Osteoblast (primary cell): ENCODE measurements around the gene CLOCK. TPM values are rescaled to one million over a fixed set of nuclear protein-coding genes. Genes with fewer than 3 reads are reported as not detected.

Experiments used
- DNase-seq: peaks from one replicate; pipeline ENCODE4 v3.0.0; 2011; ENCODE audit warnings: low spot score, mixed read lengths; ENCODE audit not compliant: insufficient read length; ENCODE audit errors: missing footprints
- H2AFZ ChIP-seq: 2 replicates; pipeline ENCODE4 v1.6.0; 2011; ENCODE audit warnings: mild to moderate bottlenecking, low read length
- H3K27ac ChIP-seq: 2 replicates; pipeline ENCODE4 v1.5.1; 2011; ENCODE audit warnings: mild to moderate bottlenecking, low read depth, low read length, moderate library complexity
- H3K27me3 ChIP-seq: 2 replicates; pipeline ENCODE4 v1.6.0; 2012; ENCODE audit warnings: mild to moderate bottlenecking, control low read depth, inconsistent platforms, low read length, moderate library complexity; ENCODE audit not compliant: insufficient read depth
- H3K36me3 ChIP-seq: 2 replicates; pipeline ENCODE4 v1.5.1; 2011; ENCODE audit warnings: mild to moderate bottlenecking, low read length, control low read depth, moderate library complexity; ENCODE audit not compliant: insufficient read depth
- H3K4me1 ChIP-seq: 2 replicates; pipeline ENCODE4 v1.5.1; 2011; ENCODE audit warnings: mild to moderate bottlenecking, low read length, control low read depth, moderate library complexity; ENCODE audit not compliant: insufficient read depth
- H3K4me2 ChIP-seq: 2 replicates; pipeline ENCODE4 v1.6.0; 2011; ENCODE audit warnings: mild to moderate bottlenecking, low read length; ENCODE audit not compliant: insufficient read depth
- H3K4me3 ChIP-seq: fragments of 200-600 bp; sonication (generic); 3 replicates; pipeline ENCODE4 v1.5.1; 2012; ENCODE audit warnings: mild to moderate bottlenecking, low read length, inconsistent platforms; ENCODE audit not compliant: insufficient read depth
- H3K79me2 ChIP-seq: 2 replicates; pipeline ENCODE4 v1.6.0; 2012; ENCODE audit warnings: mild to moderate bottlenecking, low read length, control low read depth, inconsistent platforms; ENCODE audit not compliant: insufficient read depth
- H3K9me3 ChIP-seq: 2 replicates; pipeline ENCODE4 v1.5.1; 2011; ENCODE audit warnings: low read depth, low read length, control low read depth
- H4K20me1 ChIP-seq: 2 replicates; pipeline ENCODE4 v1.6.0; 2012; ENCODE audit warnings: mild to moderate bottlenecking, low read length, control low read depth; ENCODE audit not compliant: insufficient read depth
- CTCF ChIP-seq: IDR thresholded peaks from 2 replicates; pipeline ENCODE4 v1.5.1; 2011; ENCODE audit warnings: mild to moderate bottlenecking, low read depth, low read length, moderate library complexity; ENCODE audit errors: extremely low read depth
- small RNA-seq: library from RNA; depleted of rRNA; stranded (forward); fragments of <200 nt; gene quantifications from one replicate; pipeline ENCODE3, GENCODE V24; 2012
- total RNA-seq: library from RNA; depleted of rRNA; stranded (reverse); fragments of >200 nt; gene quantifications from 2 replicates; pipeline ENCODE4 v1.2.3, GENCODE V29; 2012

Gene CLOCK
- total RNA-seq, 1 donor: 34.4 TPM

GRCh38 chr4:55380576-55380975 is 166.1 kb downstream of the CLOCK start:
- Histone ChIP-seq H4K20me1 (no peaks in the 10 kb centered on the region), H3K27me3 (no peaks in the 10 kb centered on the region), H3K4me3 (no peak overlapping the region), H2AFZ (no peak overlapping the region), H3K9me3 (no peaks in the 10 kb centered on the region), H3K27ac (no peak overlapping the region), H3K4me2 (no peak overlapping the region), H3K36me3 (no peaks in the 10 kb centered on the region), H3K79me2 (no peaks in the 10 kb centered on the region), H3K4me1 (peaks cover 6% of the 10 kb centered on the region)
- TF ChIP-seq CTCF: no peak
- DNase-seq: no peak

- TF ChIP-seq CTCF: no peak
- Histone ChIP-seq H2AFZ (no peak overlapping the region), H3K27ac (no peak overlapping the region), H3K79me2 (no peaks in the 10 kb centered on the region), H3K9me3 (no peaks in the 10 kb centered on the region), H3K4me1 (peaks cover 3% of the 10 kb centered on the region), H3K4me3 (no peak overlapping the region), H3K27me3 (no peaks in the 10 kb centered on the region), H4K20me1 (no peaks in the 10 kb centered on the region), H3K4me2 (no peak overlapping the region), H3K36me3 (no peaks in the 10 kb centered on the region)
- DNase-seq: no peak
Observed at GRCh38 chr4:55378617-55379467, 167.9 kb downstream of the CLOCK start.

Small RNA genes lying within 50 kb of the gene (small RNA-seq; reads per million reads assigned to genes)
- not detected for gene RF00019

Other genes starting within 250 kb of the CLOCK start
- 10.6 and 13.0 TPM in 2 replicates for gene SRD5A3, start 200.7 kb downstream of the CLOCK start, total RNA-seq
- gene TMEM165, start 151.0 kb downstream of the CLOCK start, total RNA-seq: 151 and 163 TPM in 2 replicates
- gene PDCL2, start 45.3 kb upstream of the CLOCK start, total RNA-seq: not detected in 2 replicates
- not detected in 2 replicates for gene NMU, start 89.4 kb upstream of the CLOCK start, total RNA-seq